ENCODE results near the gene CNBP. TPM values are rescaled to one million over a fixed set of nuclear protein-coding genes. Genes with fewer than 3 reads are reported as not detected.

CNBP gene
- total RNA-seq, 4 donors from 2014 or later: 438 to 508 (median 456) TPM

GRCh38 chr3:129164500-129164899 is 19.2 kb downstream of the CNBP start:
- TF ChIP-seq, protein P1, sequence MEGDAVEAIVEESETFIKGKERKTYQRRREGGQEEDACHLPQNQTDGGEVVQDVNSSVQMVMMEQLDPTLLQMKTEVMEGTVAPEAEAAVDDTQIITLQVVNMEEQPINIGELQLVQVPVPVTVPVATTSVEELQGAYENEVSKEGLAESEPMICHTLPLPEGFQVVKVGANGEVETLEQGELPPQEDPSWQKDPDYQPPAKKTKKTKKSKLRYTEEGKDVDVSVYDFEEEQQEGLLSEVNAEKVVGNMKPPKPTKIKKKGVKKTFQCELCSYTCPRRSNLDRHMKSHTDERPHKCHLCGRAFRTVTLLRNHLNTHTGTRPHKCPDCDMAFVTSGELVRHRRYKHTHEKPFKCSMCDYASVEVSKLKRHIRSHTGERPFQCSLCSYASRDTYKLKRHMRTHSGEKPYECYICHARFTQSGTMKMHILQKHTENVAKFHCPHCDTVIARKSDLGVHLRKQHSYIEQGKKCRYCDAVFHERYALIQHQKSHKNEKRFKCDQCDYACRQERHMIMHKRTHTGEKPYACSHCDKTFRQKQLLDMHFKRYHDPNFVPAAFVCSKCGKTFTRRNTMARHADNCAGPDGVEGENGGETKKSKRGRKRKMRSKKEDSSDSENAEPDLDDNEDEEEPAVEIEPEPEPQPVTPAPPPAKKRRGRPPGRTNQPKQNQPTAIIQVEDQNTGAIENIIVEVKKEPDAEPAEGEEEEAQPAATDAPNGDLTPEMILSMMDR (IDR thresholded peaks at IDR 0.05; ENCODE audit: low read depth): no peak

DNA sequence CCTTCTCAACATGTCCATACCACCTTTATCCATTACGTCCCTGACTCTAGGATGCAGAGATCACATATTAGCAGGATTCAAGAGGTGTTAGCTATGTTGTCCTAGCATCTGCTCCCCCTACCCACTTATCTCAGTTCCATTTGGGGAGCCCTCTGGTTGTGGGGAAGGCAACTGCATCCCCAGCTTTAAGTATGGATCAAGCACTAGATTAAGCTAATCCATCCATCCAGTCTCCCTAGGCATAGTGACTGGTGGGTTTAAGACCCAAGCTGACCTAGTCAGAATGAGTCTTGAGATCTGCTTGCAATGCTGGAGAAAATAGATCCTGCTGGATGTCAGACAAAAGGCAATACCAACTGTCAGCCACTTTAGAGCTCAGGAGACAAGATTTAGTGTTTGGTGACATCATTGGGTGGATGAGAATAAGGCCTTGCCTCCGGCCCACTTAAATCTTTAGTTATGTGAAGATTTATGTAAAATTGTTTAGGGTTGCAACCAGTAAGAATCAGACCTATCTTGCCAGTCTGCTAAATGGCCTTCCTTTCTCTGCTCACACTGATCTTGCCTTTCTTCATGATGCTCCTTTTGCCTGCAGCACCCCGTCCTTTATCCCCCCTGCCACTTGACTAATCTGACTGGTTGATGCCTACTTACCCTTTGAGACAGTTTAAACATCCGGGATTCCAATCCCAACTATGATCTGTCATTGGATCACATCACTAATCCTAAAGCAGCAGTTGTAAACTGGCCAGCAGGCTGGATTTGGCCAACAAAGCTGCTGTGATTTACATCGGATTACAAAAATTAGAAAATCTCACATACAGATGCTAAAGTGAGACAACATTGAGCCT is 20.7 kb downstream of the CNBP start:
- TF ChIP-seq, protein P1 (IDR thresholded peaks at IDR 0.05; ENCODE audit: low read depth): no peak

DNA sequence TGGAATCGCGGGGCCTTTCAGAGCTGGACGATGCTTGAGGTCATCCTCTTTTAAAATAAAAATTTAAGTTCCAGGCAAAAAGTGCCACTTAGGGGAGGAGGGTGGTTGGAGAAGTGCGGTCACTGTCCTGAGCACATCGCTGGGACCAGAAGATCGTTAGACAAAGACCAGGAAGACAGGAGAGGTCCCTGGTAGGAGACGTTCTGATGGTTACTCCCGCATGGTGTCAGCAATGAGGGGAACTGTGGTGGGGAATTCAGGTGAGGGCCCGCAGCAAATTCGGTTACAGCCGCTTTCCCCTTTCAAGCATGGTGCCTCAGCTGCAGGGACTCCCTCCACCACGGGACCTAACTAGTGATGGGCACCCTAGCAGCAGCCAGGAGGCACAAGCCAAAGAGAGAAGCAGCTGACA is 21.8 kb downstream of the CNBP start:
- TF ChIP-seq, protein P1 (IDR thresholded peaks at IDR 0.05; ENCODE audit: low read depth): no peak

DNA sequence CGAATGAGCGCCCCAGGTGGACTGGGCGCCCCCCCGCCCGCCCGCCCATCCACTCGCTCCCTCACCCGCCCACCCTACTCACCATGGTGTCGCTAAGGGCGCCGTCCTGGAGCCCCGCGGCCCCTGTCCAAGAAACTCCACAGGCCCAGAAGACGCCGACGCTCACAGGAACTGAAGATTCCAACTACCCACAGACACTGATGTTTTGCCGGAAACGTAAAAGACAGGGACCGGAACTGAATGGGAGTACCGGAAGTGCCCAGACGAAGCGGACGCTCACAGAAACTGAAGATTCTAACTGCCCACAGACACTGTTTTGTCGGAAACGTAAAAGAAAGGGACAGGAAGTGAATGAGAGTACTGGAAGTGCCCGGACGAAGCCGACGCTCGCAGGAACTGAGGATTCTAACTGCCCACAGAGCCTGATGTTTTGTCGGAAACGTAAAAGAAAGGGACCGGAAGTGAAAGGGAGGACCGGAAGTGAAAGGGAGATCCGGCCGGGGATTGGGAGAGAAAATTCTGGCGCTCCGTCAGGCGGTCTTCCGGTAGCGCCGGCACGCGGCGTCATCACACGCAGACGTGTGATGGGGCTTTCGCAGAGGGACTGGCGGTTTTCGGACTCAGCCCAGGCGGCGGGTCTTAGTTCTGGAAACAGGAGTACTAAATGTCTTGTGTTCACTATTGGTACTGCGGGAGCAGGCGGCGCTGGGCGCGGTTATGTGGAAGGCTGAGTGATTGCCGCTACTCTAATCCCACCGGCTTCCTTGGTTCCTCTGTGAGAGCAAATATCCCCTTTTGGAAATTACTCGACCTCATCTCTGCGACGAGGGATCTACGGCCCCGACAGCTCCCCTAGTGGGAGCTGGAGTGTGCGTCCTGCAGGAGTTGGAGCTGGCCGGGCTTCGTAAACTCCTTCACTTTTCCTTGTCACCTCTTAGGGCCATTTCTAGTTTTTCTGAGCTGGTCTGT is 22.5 kb downstream of the CNBP start, which contains the start of gene ISY1:
Gene ISY1 (minus strand): TSS at position 173 of the 969 bp plus-strand sequence. CDS start 88 bp downstream, at position 85.
- TF ChIP-seq, protein P1 (IDR thresholded peaks at IDR 0.05; ENCODE audit: low read depth): no peak

GRCh38 chr3:129144786-129145185 is 38.9 kb downstream of the CNBP start:
- TF ChIP-seq, protein P1 (IDR thresholded peaks at IDR 0.05; ENCODE audit: low read depth): no peak

DNA sequence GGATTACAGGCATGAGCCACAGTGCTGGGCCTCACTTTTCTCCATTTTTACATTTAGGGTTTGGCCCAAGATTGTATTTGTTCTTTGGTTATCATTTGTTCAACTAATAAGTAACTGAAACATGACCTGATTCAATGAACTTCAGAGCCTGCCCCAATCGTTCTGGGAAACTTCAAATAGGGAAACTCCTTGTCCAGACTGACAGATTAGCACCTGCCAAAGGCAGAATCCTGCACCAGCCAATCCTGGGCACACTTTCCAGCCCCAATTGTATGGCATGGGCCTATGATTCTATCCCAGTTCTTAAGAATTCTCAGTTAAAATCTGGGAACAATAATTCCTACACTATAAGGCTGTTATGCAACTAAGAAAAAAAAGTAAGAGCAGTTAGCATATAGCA is 43.8 kb downstream of the CNBP start:
- TF ChIP-seq, protein P1 (IDR thresholded peaks at IDR 0.05; ENCODE audit: low read depth): no peak

All from subcutaneous adipose tissue (tissue), 4 donors.